GM19324 (cell line): ENCODE results near the gene CMSS1.

Source experiments
- ATAC-seq: cut with Tn5 transposase; IDR thresholded peaks from one replicate; pipeline ENCODE4 v1.9.1; 2021; ENCODE audit warnings: mild to moderate bottlenecking, moderate library complexity; ENCODE audit not compliant: unreplicated experiment, low FRiP score

The CMSS1 gene

GRCh38 chr3:100010087-100010417 is 192.4 kb downstream of the CMSS1 start:
- no peak for ATAC-seq

GRCh38 chr3:100018806-100019205 is 201.1 kb downstream of the CMSS1 start:
- ATAC-seq = no peak

- ATAC-seq = no peak
Measured at GRCh38 chr3:100019719-100020118, 202.1 kb downstream of the CMSS1 start.

GRCh38 chr3:100020876-100021644 is 203.4 kb downstream of the CMSS1 start:
- ATAC-seq = no peak

- no peak for ATAC-seq
Measured at GRCh38 chr3:100022506-100022905, 204.8 kb downstream of the CMSS1 start.

- ATAC-seq = no peak
Measured at GRCh38 chr3:100023150-100023549, 205.5 kb downstream of the CMSS1 start.

GRCh38 chr3:100023595-100023994 is 205.9 kb downstream of the CMSS1 start:
- no peak for ATAC-seq

- no peak for ATAC-seq
Measured at GRCh38 chr3:100024520-100025303, 207.1 kb downstream of the CMSS1 start.

GRCh38 chr3:100027321-100027720 is 209.7 kb downstream of the CMSS1 start:
- ATAC-seq = no peak

GRCh38 chr3:100029052-100029451 is 211.4 kb downstream of the CMSS1 start:
- no peak for ATAC-seq

- no peak for ATAC-seq
Measured at GRCh38 chr3:100029689-100030088, 212.0 kb downstream of the CMSS1 start.

- ATAC-seq = no peak
Measured at GRCh38 chr3:100030346-100030745, 212.7 kb downstream of the CMSS1 start.

GRCh38 chr3:100030914-100031425 is 213.3 kb downstream of the CMSS1 start:
- no peak for ATAC-seq

GRCh38 chr3:100032243-100032642 is 214.6 kb downstream of the CMSS1 start:
- ATAC-seq = no peak

GRCh38 chr3:100033184-100033583 is 215.5 kb downstream of the CMSS1 start:
- no peak for ATAC-seq

GRCh38 chr3:100033903-100034471 is 216.3 kb downstream of the CMSS1 start:
- no peak for ATAC-seq

- ATAC-seq = no peak
Measured at GRCh38 chr3:100039075-100039474, 221.4 kb downstream of the CMSS1 start.

- no peak for ATAC-seq
Measured at GRCh38 chr3:100040451-100041225, 223.0 kb downstream of the CMSS1 start.

GRCh38 chr3:100041328-100041749 is 223.7 kb downstream of the CMSS1 start:
- no peak for ATAC-seq

- ATAC-seq = no peak
Measured at GRCh38 chr3:100042166-100042981, 224.7 kb downstream of the CMSS1 start.
